T-helper 2 cell treated with Interferon-gamma antibody and Interleukin-4, amounts not matched to agents 5 μg/mL and 100 μg/mL, for 36 hours (primary cell): ENCODE results near the gene SFI1.

Experiments
- DNase-seq: peaks from one replicate; pipeline ENCODE4 v3.0.0; 2021; ENCODE audit warnings: low spot score
- H3K27ac Mint-ChIP-seq: one replicate; pipeline ENCODE4 v1.8.0; 2021; ENCODE audit warnings: mild to moderate bottlenecking, mixed read lengths
- H3K27me3 Mint-ChIP-seq: one replicate; pipeline ENCODE4 v1.8.0; 2021; ENCODE audit warnings: low read depth, mixed read lengths
- H3K36me3 Mint-ChIP-seq: one replicate; pipeline ENCODE4 v1.8.0; 2021; ENCODE audit warnings: low read depth, mixed read lengths
- H3K4me1 Mint-ChIP-seq: one replicate; pipeline ENCODE4 v1.8.0; 2021; ENCODE audit warnings: low read depth, mixed read lengths
- H3K4me3 Mint-ChIP-seq: one replicate; pipeline ENCODE4 v1.8.0; 2022; ENCODE audit warnings: mild to moderate bottlenecking, moderate library complexity, mixed read lengths
- H3K9me3 Mint-ChIP-seq: one replicate; pipeline ENCODE4 v1.8.0; 2021; ENCODE audit warnings: mixed read lengths

The SFI1 gene

DNA sequence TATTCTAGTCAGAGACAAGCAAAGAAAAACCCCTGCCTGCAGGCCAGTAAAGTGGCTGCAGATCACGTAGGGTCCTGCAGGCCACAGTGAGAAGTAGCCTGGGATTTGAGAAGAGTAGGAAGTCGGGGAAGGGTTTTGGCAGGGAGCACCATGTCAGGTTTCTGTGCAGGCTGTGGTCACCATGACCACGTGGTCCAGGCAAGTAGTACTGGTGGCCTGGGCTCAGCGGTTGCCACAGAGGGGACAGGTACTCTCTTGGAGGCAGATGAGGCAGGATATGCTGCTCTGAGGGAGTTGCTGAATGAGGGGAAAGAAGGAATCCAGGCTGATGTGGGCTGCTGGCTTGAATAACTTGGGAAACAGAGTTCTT lies 119.1 kb downstream of the SFI1 start:
- Mint-ChIP-seq H3K4me1 (peaks cover 16% of the 10 kb centered on the region), H3K9me3 (no peaks in the 10 kb centered on the region), H3K27me3 (no peaks in the 10 kb centered on the region), H3K27ac (peak overlapping the region; percentile 77), H3K4me3 (no peak overlapping the region), H3K36me3 (peaks cover 38% of the 10 kb centered on the region)
- no peak for DNase-seq

GRCh38 chr22:31615940-31616314 lies 119.6 kb downstream of the SFI1 start:
- no peak overlapping the region for H3K4me3 Mint-ChIP-seq
- H3K27me3 Mint-ChIP-seq: no peaks in the 10 kb centered on the region
- peak overlapping the region; percentile 77 for H3K27ac Mint-ChIP-seq
- H3K4me1 Mint-ChIP-seq: peaks cover 16% of the 10 kb centered on the region
- H3K9me3 Mint-ChIP-seq: no peaks in the 10 kb centered on the region
- peaks cover 37% of the 10 kb centered on the region for H3K36me3 Mint-ChIP-seq
- DNase-seq: no peak

- Mint-ChIP-seq H3K4me3 (no peak overlapping the region), H3K27me3 (no peaks in the 10 kb centered on the region), H3K9me3 (no peaks in the 10 kb centered on the region), H3K27ac (peak overlapping the region; percentile 77), H3K36me3 (peaks cover 38% of the 10 kb centered on the region), H3K4me1 (peaks cover 16% of the 10 kb centered on the region)
- peak; percentile 48 for DNase-seq
Measured at GRCh38 chr22:31616315-31616980, 120.1 kb downstream of the SFI1 start.

- no peaks in the 10 kb centered on the region for H3K27me3 Mint-ChIP-seq
- H3K36me3 Mint-ChIP-seq: peaks cover 34% of the 10 kb centered on the region
- H3K4me3 Mint-ChIP-seq: no peak overlapping the region
- no peak for DNase-seq
- H3K4me1 Mint-ChIP-seq: peaks cover 16% of the 10 kb centered on the region
- H3K9me3 Mint-ChIP-seq: no peaks in the 10 kb centered on the region
- H3K27ac Mint-ChIP-seq: no peak overlapping the region
Measured at GRCh38 chr22:31618057-31618456, 121.7 kb downstream of the SFI1 start.

DNA sequence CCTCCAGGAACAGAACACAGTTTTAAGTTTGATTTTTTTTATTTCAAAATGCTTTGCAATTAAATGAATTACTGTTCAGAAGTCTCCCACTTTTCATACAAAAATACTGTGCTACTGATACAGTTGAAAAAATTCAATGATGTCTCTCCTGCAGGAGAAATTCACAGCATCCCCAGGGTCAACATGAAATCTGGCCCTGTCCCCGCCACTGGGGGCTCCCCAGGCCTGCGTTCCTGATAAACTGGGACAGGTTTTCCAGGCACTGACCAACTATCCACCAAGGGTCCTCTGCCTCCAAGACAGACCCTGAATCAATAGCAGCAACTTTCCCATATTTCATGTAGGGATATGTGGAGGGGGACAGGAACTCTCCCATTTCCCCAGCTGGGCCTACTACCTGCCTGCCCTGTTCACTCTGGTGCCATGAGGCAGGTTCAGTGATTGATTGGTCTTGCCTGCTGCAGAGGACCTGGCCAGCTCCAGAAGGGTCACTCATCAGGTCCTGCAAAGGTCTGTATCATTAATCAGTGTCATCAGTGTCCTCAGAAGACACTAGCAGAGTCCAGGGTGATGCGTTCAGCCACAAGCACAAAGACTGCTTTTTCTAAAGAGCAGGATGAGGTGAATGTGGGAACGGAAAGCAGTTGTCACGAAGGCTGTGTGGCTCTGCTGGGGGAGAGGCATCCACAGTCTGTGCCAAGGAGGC lies 122.3 kb downstream of the SFI1 start:
- H3K9me3 Mint-ChIP-seq: no peaks in the 10 kb centered on the region
- peaks cover 34% of the 10 kb centered on the region for H3K36me3 Mint-ChIP-seq
- DNase-seq: no peak
- H3K4me1 Mint-ChIP-seq: peaks cover 16% of the 10 kb centered on the region
- H3K4me3 Mint-ChIP-seq: no peak overlapping the region
- H3K27me3 Mint-ChIP-seq: no peaks in the 10 kb centered on the region
- no peak overlapping the region for H3K27ac Mint-ChIP-seq

GRCh38 chr22:31619611-31620300 lies 123.4 kb downstream of the SFI1 start:
- Mint-ChIP-seq H3K36me3 (peaks cover 31% of the 10 kb centered on the region), H3K4me3 (no peak overlapping the region), H3K4me1 (peaks cover 12% of the 10 kb centered on the region), H3K27ac (no peak overlapping the region), H3K27me3 (no peaks in the 10 kb centered on the region), H3K9me3 (no peaks in the 10 kb centered on the region)
- no peak for DNase-seq

GRCh38 chr22:31620756-31621480 lies 124.6 kb downstream of the SFI1 start:
- DNase-seq: no peak
- Mint-ChIP-seq H3K36me3 (peaks cover 23% of the 10 kb centered on the region), H3K4me1 (peaks cover 4% of the 10 kb centered on the region), H3K27ac (no peak overlapping the region), H3K4me3 (no peak overlapping the region), H3K9me3 (no peaks in the 10 kb centered on the region), H3K27me3 (no peaks in the 10 kb centered on the region)

DNA sequence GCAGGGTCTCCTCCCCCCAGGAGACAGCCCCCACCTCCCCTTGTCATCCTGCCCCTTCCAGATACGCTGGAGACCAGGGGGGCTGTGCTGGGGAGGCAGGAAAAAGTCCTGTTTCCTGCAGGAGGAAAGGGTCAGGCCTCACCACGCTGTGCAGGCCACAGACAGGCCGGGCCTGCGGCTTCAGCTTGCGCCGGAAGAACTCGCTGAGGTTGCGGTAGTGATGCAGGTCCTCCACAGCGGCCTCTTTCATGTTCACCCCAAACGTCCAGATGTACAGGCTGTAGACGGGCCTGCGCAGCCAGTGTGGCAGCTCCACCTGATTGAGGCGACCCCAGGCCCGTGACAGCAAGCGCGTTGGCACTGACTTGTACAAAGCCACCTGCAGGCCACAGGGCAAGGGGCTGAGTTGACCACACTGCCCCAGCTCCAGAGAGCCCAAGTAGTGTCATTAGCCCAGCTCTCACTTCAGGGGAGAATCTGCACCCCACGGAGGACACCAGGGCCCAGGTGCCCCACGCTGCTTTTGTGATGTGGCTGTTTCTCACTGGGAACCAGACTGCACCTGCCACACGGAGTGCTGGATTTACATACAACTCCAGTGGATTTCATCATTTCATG lies 125.3 kb downstream of the SFI1 start:
- Mint-ChIP-seq H3K27ac (no peak overlapping the region), H3K9me3 (no peaks in the 10 kb centered on the region), H3K36me3 (peaks cover 19% of the 10 kb centered on the region), H3K4me3 (no peak overlapping the region), H3K27me3 (no peaks in the 10 kb centered on the region), H3K4me1 (no peaks in the 10 kb centered on the region)
- DNase-seq: no peak

- H3K4me3 Mint-ChIP-seq: no peak overlapping the region
- no peaks in the 10 kb centered on the region for H3K27me3 Mint-ChIP-seq
- no peaks in the 10 kb centered on the region for H3K9me3 Mint-ChIP-seq
- H3K4me1 Mint-ChIP-seq: peaks cover 3% of the 10 kb centered on the region
- peak overlapping the region; percentile 21 for H3K27ac Mint-ChIP-seq
- no peak for DNase-seq
- H3K36me3 Mint-ChIP-seq: peaks cover 19% of the 10 kb centered on the region
Measured at GRCh38 chr22:31622980-31623379, 126.6 kb downstream of the SFI1 start.

- no peak overlapping the region for H3K27ac Mint-ChIP-seq
- no peak for DNase-seq
- H3K4me3 Mint-ChIP-seq: no peak overlapping the region
- H3K36me3 Mint-ChIP-seq: peaks cover 17% of the 10 kb centered on the region
- peaks cover 5% of the 10 kb centered on the region for H3K4me1 Mint-ChIP-seq
- H3K27me3 Mint-ChIP-seq: no peaks in the 10 kb centered on the region
- no peaks in the 10 kb centered on the region for H3K9me3 Mint-ChIP-seq
Measured at GRCh38 chr22:31623592-31624304, 127.4 kb downstream of the SFI1 start.

- no peaks in the 10 kb centered on the region for H3K9me3 Mint-ChIP-seq
- no peaks in the 10 kb centered on the region for H3K27me3 Mint-ChIP-seq
- H3K4me3 Mint-ChIP-seq: no peak overlapping the region
- no peak overlapping the region for H3K27ac Mint-ChIP-seq
- peaks cover 12% of the 10 kb centered on the region for H3K4me1 Mint-ChIP-seq
- no peak for DNase-seq
- H3K36me3 Mint-ChIP-seq: peaks cover 14% of the 10 kb centered on the region
Measured at GRCh38 chr22:31625257-31625640, 128.9 kb downstream of the SFI1 start.

GRCh38 chr22:31625661-31626426 lies 129.5 kb downstream of the SFI1 start:
- Mint-ChIP-seq H3K36me3 (peaks cover 11% of the 10 kb centered on the region), H3K27me3 (no peaks in the 10 kb centered on the region), H3K4me1 (peaks cover 12% of the 10 kb centered on the region), H3K4me3 (no peak overlapping the region), H3K27ac (peak overlapping the region; percentile 57), H3K9me3 (no peaks in the 10 kb centered on the region)
- DNase-seq: no peak
